ENCODE results near the gene CEACAM16.

- TF ChIP-seq SP1 (IDR thresholded peaks at IDR 0.05): no peak
- TF ChIP-seq LEF1 (IDR thresholded peaks at IDR 0.05; ENCODE audit: borderline replicate concordance): no peak
- no peak for TF ChIP-seq BHLHE40 (IDR thresholded peaks at IDR 0.05; ENCODE audit: borderline replicate concordance)
- TF ChIP-seq ELF4 (IDR thresholded peaks at IDR 0.05): no peak
- no peak for TF ChIP-seq PKNOX1 (IDR thresholded peaks at IDR 0.05)
- TF ChIP-seq FOXA1 (IDR thresholded peaks at IDR 0.05): no peak
- no peak for TF ChIP-seq FOXM1 (IDR thresholded peaks at IDR 0.05; ENCODE audit: borderline replicate concordance)
- TF ChIP-seq ZNF384 (IDR thresholded peaks at IDR 0.05): no peak
- no peak for TF ChIP-seq HDGF (IDR thresholded peaks at IDR 0.05; ENCODE audit: borderline replicate concordance)
- no peak for TF ChIP-seq FOXK2 (IDR thresholded peaks at IDR 0.05)
- TF ChIP-seq SUZ12 (IDR thresholded peaks at IDR 0.05): no peak
- TF ChIP-seq TARDBP (IDR thresholded peaks at IDR 0.05): no peak
- TF ChIP-seq CTBP1 (IDR thresholded peaks at IDR 0.05; ENCODE audit: borderline replicate concordance): no peak
Observed at GRCh38 chr19:44649578-44650145, 49.3 kb upstream of the CEACAM16 start.

All from HEK293T (cell line).